Body of pancreas (tissue), 4 donors: ENCODE data around the gene ZNF672.

Experiments
- CTCF ChIP-seq, 7 experiments: fragments of 450-650 bp in 4 of 7; fragments of 200-600 bp in 3 of 7; sonication (generic) in 3 of 7; IDR thresholded peaks; one replicate each; pipeline ENCODE4 v1.5.1; 2016 to 2019; ENCODE audit warnings: antibody characterized with exemption in 7 of 7
- POLR2A ChIP-seq, 3 donors: fragments of 450-650 bp; IDR thresholded peaks; one replicate each; pipeline ENCODE4 v1.6.1; 2016; ENCODE audit warnings: antibody characterized with exemption in 3 of 3, mild to moderate bottlenecking in 2 of 3

GRCh38 chr1:248885646-248886045 lies 47.6 kb downstream of the ZNF672 start:
- no peak for TF ChIP-seq POLR2A (IDR thresholded peaks at IDR 0.05)
- no peak for TF ChIP-seq CTCF (IDR thresholded peaks at IDR 0.05)
